ENCODE measurements around the gene UBAC1.
A peak's percentile ranks its signal among the peaks of the same experiment; 100 is the strongest.

Gene UBAC1

GRCh38 chr9:135924628-135925338 is 36.4 kb downstream of the UBAC1 start:
- Histone ChIP-seq H3F3A (ENCODE audit: low read depth) (no peaks in the 10 kb centered on the region), H2AFZ (ENCODE audit: low read length) (no peak overlapping the region), H3K9me3 (ENCODE audit: insufficient read depth, low read depth, low read length) (no peaks in the 10 kb centered on the region), H3K9ac (ENCODE audit: low read depth, low read length, poor library complexity, severe bottlenecking) (no peak overlapping the region), H3K9me2 (replicated peaks; ENCODE audit: low read depth, low read length) (no peaks in the 10 kb centered on the region), H3K4me3 (ENCODE audit: low read length, poor library complexity, severe bottlenecking) (no peak overlapping the region), H3K79me2 (ENCODE audit: insufficient read depth, low read length) (no peaks in the 10 kb centered on the region), H3K27me3 (ENCODE audit: insufficient read depth, low read length, poor library complexity, severe bottlenecking) (no peaks in the 10 kb centered on the region), H3K4me2 (ENCODE audit: low read depth, low read length, poor library complexity, severe bottlenecking) (no peak overlapping the region), H3K4me1 (ENCODE audit: insufficient read depth, low read length, poor library complexity, severe bottlenecking) (no peaks in the 10 kb centered on the region), H4K20me1 (ENCODE audit: insufficient read depth, low read length, poor library complexity, severe bottlenecking) (no peaks in the 10 kb centered on the region), H3K36me3 (ENCODE audit: insufficient read depth, low read length) (no peaks in the 10 kb centered on the region)
- TF ChIP-seq EZH2phosphoT487 (IDR thresholded peaks at IDR 0.05; ENCODE audit: borderline replicate concordance) (no peak), CTCF (conservative IDR thresholded peaks at IDR 0.05; ENCODE audit: low read length) (peak; percentile 24)

- Histone ChIP-seq H4K20me1 (ENCODE audit: insufficient read depth, low read length, poor library complexity, severe bottlenecking) (no peaks in the 10 kb centered on the region), H3K79me2 (ENCODE audit: insufficient read depth, low read length) (no peaks in the 10 kb centered on the region)
- TF ChIP-seq CTCF (conservative IDR thresholded peaks at IDR 0.05; ENCODE audit: low read length) (no peak), EZH2phosphoT487 (IDR thresholded peaks at IDR 0.05; ENCODE audit: borderline replicate concordance) (no peak)
These were observed 37.7 kb downstream of the UBAC1 start for GRCh38 chr9:135923508-135923907.

GRCh38 chr9:135921749-135922310 is 39.3 kb downstream of the UBAC1 start:
- Histone ChIP-seq H4K20me1 (ENCODE audit: insufficient read depth, low read length, poor library complexity, severe bottlenecking) (no peaks in the 10 kb centered on the region), H3K4me3 (ENCODE audit: low read length, poor library complexity, severe bottlenecking) (no peak overlapping the region), H3K27me3 (ENCODE audit: insufficient read depth, low read length, poor library complexity, severe bottlenecking) (no peaks in the 10 kb centered on the region), H2AFZ (ENCODE audit: low read length) (no peak overlapping the region), H3F3A (ENCODE audit: low read depth) (no peaks in the 10 kb centered on the region), H3K9ac (ENCODE audit: low read depth, low read length, poor library complexity, severe bottlenecking) (no peak overlapping the region), H3K79me2 (ENCODE audit: insufficient read depth, low read length) (no peaks in the 10 kb centered on the region), H3K4me1 (ENCODE audit: insufficient read depth, low read length, poor library complexity, severe bottlenecking) (no peaks in the 10 kb centered on the region), H3K36me3 (ENCODE audit: insufficient read depth, low read length) (no peaks in the 10 kb centered on the region), H3K9me3 (ENCODE audit: insufficient read depth, low read depth, low read length) (no peaks in the 10 kb centered on the region), H3K4me2 (ENCODE audit: low read depth, low read length, poor library complexity, severe bottlenecking) (no peak overlapping the region), H3K9me2 (replicated peaks; ENCODE audit: low read depth, low read length) (no peaks in the 10 kb centered on the region)
- TF ChIP-seq EZH2phosphoT487 (IDR thresholded peaks at IDR 0.05; ENCODE audit: borderline replicate concordance) (no peak), CTCF (conservative IDR thresholded peaks at IDR 0.05; ENCODE audit: low read length) (no peak)

More at GRCh38 chr9:135923508-135923907, 37.7 kb downstream of the UBAC1 start:
- H2AFZ ChIP-seq (ENCODE audit: low read length) = no peak overlapping the region
- H3K4me3 ChIP-seq (ENCODE audit: low read length, poor library complexity, severe bottlenecking) = no peak overlapping the region
- no peaks in the 10 kb centered on the region for H3F3A ChIP-seq (ENCODE audit: low read depth)
- H3K9me3 ChIP-seq (ENCODE audit: insufficient read depth, low read depth, low read length) = no peaks in the 10 kb centered on the region
- H3K9ac ChIP-seq (ENCODE audit: low read depth, low read length, poor library complexity, severe bottlenecking) = no peak overlapping the region
- H3K4me2 ChIP-seq (ENCODE audit: low read depth, low read length, poor library complexity, severe bottlenecking) = no peak overlapping the region
- no peaks in the 10 kb centered on the region for H3K27me3 ChIP-seq (ENCODE audit: insufficient read depth, low read length, poor library complexity, severe bottlenecking)
- no peaks in the 10 kb centered on the region for H3K4me1 ChIP-seq (ENCODE audit: insufficient read depth, low read length, poor library complexity, severe bottlenecking)
- no peaks in the 10 kb centered on the region for H3K36me3 ChIP-seq (ENCODE audit: insufficient read depth, low read length)
- no peaks in the 10 kb centered on the region for H3K9me2 ChIP-seq (replicated peaks; ENCODE audit: low read depth, low read length)

Measured in Loucy (cell line).